ENCODE data around the gene PCDHGA9. TPM values are rescaled to one million over a fixed set of nuclear protein-coding genes. Genes with fewer than 3 reads are reported as not detected.

Gene PCDHGA9
- total RNA-seq, 6 donors from 2014 or later, result 2.4 to 8.4 (median 4.5) TPM

- DNase-seq, result peak in 1 of 2 donors; percentile 78
- no peak for ATAC-seq (ENCODE audit: low FRiP score in 2 of 2)
Measured at GRCh38 chr5:141419074-141419880, 16.7 kb downstream of the PCDHGA9 start.

GRCh38 chr5:141420855-141421488 is 18.4 kb downstream of the PCDHGA9 start, which contains the start of gene PCDHGA11:
TSS of gene PCDHGA11 (plus strand) at chr5:141421051. CDS start at chr5:141421228, 177 bp downstream.
- Histone ChIP-seq H3K36me3 (no peaks in the 10 kb centered on the region), H3K27ac (no peak within 1 kb of the TSS), H3K4me1 (peaks cover 0 to 13% (median 1%) of the 10 kb centered on the region in 4 donors), H3K4me3 (peak within 1 kb of the TSS in 3 of 4 donors; percentile 22 to 46 (median 31)), H3K9me3 (peaks cover 67 to 94% (median 81%) of the 10 kb centered on the region in 4 donors), H3K27me3 (no peaks in the 10 kb centered on the region)
- TF ChIP-seq EP300 (IDR thresholded peaks at IDR 0.05) (no peak), CTCF (IDR thresholded peaks at IDR 0.05) (peak in 4 of 6 experiments; percentile 20 to 43 (median 37))
- 10 to 13% methylated on average over 21 to 42 of the region's 42 CpGs for WGBS, 2 donors
- ATAC-seq (ENCODE audit: low FRiP score in 2 of 2) (peak in 1 of 2 donors; percentile 64), DNase-seq (peak; percentile 59 to 77)

More at GRCh38 chr5:141419074-141419880, 16.7 kb downstream of the PCDHGA9 start:
- Histone ChIP-seq H3K4me3 (no peak overlapping the region), H3K27me3 (no peaks in the 10 kb centered on the region), H3K9me3 (peaks cover 59 to 93% (median 79%) of the 10 kb centered on the region in 4 donors), H3K27ac (no peak overlapping the region), H3K4me1 (peaks cover 0 to 17% (median 1%) of the 10 kb centered on the region in 4 donors), H3K36me3 (no peaks in the 10 kb centered on the region)
- TF ChIP-seq POLR2A (IDR thresholded peaks at IDR 0.05), result no peak
- no peak for TF ChIP-seq POLR2AphosphoS5 (IDR thresholded peaks at IDR 0.05)
- no peak for TF ChIP-seq EP300 (IDR thresholded peaks at IDR 0.05)
- WGBS, 2 donors, result 39 to 45% methylated on average over 17 to 55 of the region's 74 CpGs

GRCh38 chr5:141421489-141421855 is 18.9 kb downstream of the PCDHGA9 start:
- 15 to 17% methylated on average over 12 to 13 of the region's 13 CpGs for whole genome bisulfite sequencing, 2 donors
- TF ChIP-seq POLR2AphosphoS5 (IDR thresholded peaks at IDR 0.05), result no peak
- no peak for TF ChIP-seq EP300 (IDR thresholded peaks at IDR 0.05)
- no peak for TF ChIP-seq POLR2A (IDR thresholded peaks at IDR 0.05)
- no peak for TF ChIP-seq CTCF (IDR thresholded peaks at IDR 0.05)
- H3K4me3 ChIP-seq, result peak overlapping the region in 3 of 4 donors; percentile 22 to 46 (median 31)
- peaks cover 72 to 95% (median 82%) of the 10 kb centered on the region in 4 donors for H3K9me3 ChIP-seq
- no peaks in the 10 kb centered on the region for H3K27me3 ChIP-seq
- H3K4me1 ChIP-seq, result peaks cover 0 to 13% (median 1%) of the 10 kb centered on the region in 4 donors
- H3K36me3 ChIP-seq, result no peaks in the 10 kb centered on the region
- H3K27ac ChIP-seq, result no peak overlapping the region
- no peak for ATAC-seq (ENCODE audit: low FRiP score in 2 of 2)
- no peak for DNase-seq

- TF ChIP-seq CTCF (IDR thresholded peaks at IDR 0.05) (no peak), EP300 (IDR thresholded peaks at IDR 0.05) (no peak), POLR2A (IDR thresholded peaks at IDR 0.05) (no peak), POLR2AphosphoS5 (IDR thresholded peaks at IDR 0.05) (no peak)
- no peaks in the 10 kb centered on the region for H3K27me3 ChIP-seq
- H3K27ac ChIP-seq, result no peak overlapping the region
- no peak for ATAC-seq (ENCODE audit: low FRiP score in 2 of 2)
- 32% methylated on average over 28 to 39 of the region's 42 CpGs for WGBS, 2 donors
- H3K4me3 ChIP-seq, result no peak overlapping the region
- H3K4me1 ChIP-seq, result peaks cover 0 to 13% (median 1%) of the 10 kb centered on the region in 4 donors
- H3K36me3 ChIP-seq, result no peaks in the 10 kb centered on the region
- peaks cover 80 to 97% (median 89%) of the 10 kb centered on the region in 4 donors for H3K9me3 ChIP-seq
- DNase-seq, result peak in 1 of 2 donors; percentile 59
Measured at GRCh38 chr5:141422742-141423291, 20.2 kb downstream of the PCDHGA9 start.

Measured in upper lobe of left lung (tissue), 6 donors.